Fibroblast of lung (primary cell): Measurements from ENCODE around the gene NIPAL4.

Source experiments
- CTCF ChIP-seq, 2 donors: IDR thresholded peaks in 1 of 2; conservative IDR thresholded peaks in 1 of 2; 1 replicate in 1 of 2; 2 replicates in 1 of 2; pipeline ENCODE4 v1.5.1; 2011 to 2012; ENCODE audit warnings: low read length in 2 of 2, control low read depth in 1 of 2, inconsistent platforms in 1 of 2, low read depth in 1 of 2, mild to moderate bottlenecking in 1 of 2
- EZH2 ChIP-seq: IDR thresholded peaks from 2 replicates; pipeline ENCODE4 v1.5.1; 2012; ENCODE audit warnings: low read length, control low read depth, mild to moderate bottlenecking; ENCODE audit errors: missing control alignments

- no peak for TF ChIP-seq EZH2
- no peak for TF ChIP-seq CTCF (conservative IDR thresholded peaks at IDR 0.05 in 1 of 2, IDR thresholded peaks at IDR 0.05 in 1 of 2; ENCODE audit: low read depth in 1 of 2, low read length in 2 of 2)
These were observed 1.2 kb upstream of the NIPAL4 start for GRCh38 chr5:157458835-157459234.
